ENCODE data around the gene SLC43A3. TPM values are rescaled to one million over a fixed set of nuclear protein-coding genes. Genes with fewer than 3 reads are reported as not detected.

The SLC43A3 gene
- total RNA-seq, 2 donors from 2014 or later, result 10.6 to 21.4 TPM

DNA sequence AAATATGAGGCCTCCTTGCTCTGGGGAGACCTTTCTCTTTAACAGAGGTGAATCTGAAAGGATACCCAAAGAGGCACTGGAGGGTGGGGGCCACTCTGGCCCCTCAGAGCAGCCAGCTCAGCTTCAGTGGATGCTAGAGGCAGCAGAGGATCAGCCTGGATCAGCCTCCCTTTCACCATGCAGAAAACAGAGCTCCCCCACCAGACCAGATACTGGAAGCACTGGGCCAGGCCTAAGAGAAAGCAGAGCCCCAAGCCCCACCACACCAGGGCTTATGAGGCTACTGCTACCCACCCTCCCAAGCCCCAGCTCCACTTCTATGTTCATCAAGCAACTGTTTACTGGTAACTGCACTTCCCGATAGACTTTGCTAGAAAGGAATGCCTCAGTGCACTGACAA lies 4.0 kb upstream of the SLC43A3 start:
- H3K36me3 ChIP-seq, result no peaks in the 10 kb centered on the region
- intact Hi-C loops (cut with DNase I), result no loop called here
- H3K27ac ChIP-seq, result no peak overlapping the region
- DNase-seq, result no peak
- H3K27me3 ChIP-seq, result no peaks in the 10 kb centered on the region
- no peak overlapping the region for H3K4me3 ChIP-seq
- TF ChIP-seq, protein P1, sequence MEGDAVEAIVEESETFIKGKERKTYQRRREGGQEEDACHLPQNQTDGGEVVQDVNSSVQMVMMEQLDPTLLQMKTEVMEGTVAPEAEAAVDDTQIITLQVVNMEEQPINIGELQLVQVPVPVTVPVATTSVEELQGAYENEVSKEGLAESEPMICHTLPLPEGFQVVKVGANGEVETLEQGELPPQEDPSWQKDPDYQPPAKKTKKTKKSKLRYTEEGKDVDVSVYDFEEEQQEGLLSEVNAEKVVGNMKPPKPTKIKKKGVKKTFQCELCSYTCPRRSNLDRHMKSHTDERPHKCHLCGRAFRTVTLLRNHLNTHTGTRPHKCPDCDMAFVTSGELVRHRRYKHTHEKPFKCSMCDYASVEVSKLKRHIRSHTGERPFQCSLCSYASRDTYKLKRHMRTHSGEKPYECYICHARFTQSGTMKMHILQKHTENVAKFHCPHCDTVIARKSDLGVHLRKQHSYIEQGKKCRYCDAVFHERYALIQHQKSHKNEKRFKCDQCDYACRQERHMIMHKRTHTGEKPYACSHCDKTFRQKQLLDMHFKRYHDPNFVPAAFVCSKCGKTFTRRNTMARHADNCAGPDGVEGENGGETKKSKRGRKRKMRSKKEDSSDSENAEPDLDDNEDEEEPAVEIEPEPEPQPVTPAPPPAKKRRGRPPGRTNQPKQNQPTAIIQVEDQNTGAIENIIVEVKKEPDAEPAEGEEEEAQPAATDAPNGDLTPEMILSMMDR (IDR thresholded peaks at IDR 0.05), result no peak
- H3K4me1 ChIP-seq, result peaks cover 10% of the 10 kb centered on the region
- no peaks in the 10 kb centered on the region for H3K9me3 ChIP-seq
- H3K9ac ChIP-seq (ENCODE audit: low read depth in 2 of 2, low read length in 2 of 2), result no peak overlapping the region

GRCh38 chr11:57429946-57430345 lies 3.0 kb upstream of the SLC43A3 start:
- no peaks in the 10 kb centered on the region for H3K36me3 ChIP-seq
- TF ChIP-seq, protein P1 (IDR thresholded peaks at IDR 0.05), result no peak
- no peaks in the 10 kb centered on the region for H3K27me3 ChIP-seq
- no peaks in the 10 kb centered on the region for H3K9me3 ChIP-seq
- H3K9ac ChIP-seq (ENCODE audit: low read depth in 2 of 2, low read length in 2 of 2), result no peak overlapping the region
- intact Hi-C loops (cut with DNase I), result no loop called here
- no peak overlapping the region for H3K27ac ChIP-seq
- DNase-seq, result no peak
- no peak overlapping the region for H3K4me3 ChIP-seq
- H3K4me1 ChIP-seq, result peaks cover 14% of the 10 kb centered on the region

DNA sequence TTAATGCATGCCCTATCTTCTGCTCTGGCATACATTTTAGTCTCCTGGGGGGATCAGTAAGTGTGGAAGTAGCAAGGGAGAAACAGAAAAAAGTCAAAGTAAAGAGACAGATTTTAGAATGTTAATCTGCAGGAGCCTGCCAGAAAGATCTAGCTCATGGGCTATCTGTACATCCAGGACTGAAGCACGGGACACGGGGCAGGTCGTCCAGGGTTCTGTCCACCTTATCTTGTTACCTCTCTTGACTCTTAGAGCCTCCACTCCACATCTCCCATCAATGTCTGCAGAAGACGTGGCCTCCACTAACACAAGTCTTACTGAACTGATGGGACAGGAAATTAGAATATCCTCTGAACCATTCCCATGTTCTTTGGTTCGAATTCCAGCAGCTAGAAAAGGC lies 1.7 kb upstream of the SLC43A3 start:
- Histone ChIP-seq H3K36me3 (no peaks in the 10 kb centered on the region), H3K9ac (ENCODE audit: low read depth in 2 of 2, low read length in 2 of 2) (no peak overlapping the region), H3K4me3 (no peak overlapping the region), H3K27ac (no peak overlapping the region), H3K4me1 (peaks cover 14% of the 10 kb centered on the region), H3K9me3 (no peaks in the 10 kb centered on the region), H3K27me3 (no peaks in the 10 kb centered on the region)
- DNase-seq, result no peak
- intact Hi-C loops (cut with DNase I), result no loop called here
- TF ChIP-seq, protein P1 (IDR thresholded peaks at IDR 0.05), result no peak

- H3K27ac ChIP-seq, result peak overlapping the region; percentile 73
- peak overlapping the region in 1 of 2 donors; percentile 44 for H3K9ac ChIP-seq (ENCODE audit: low read depth in 2 of 2, low read length in 2 of 2)
- intact Hi-C loops (cut with DNase I), result no loop called here
- H3K36me3 ChIP-seq, result no peaks in the 10 kb centered on the region
- no peak overlapping the region for H3K4me3 ChIP-seq
- DNase-seq, result peak; percentile 56
- H3K4me1 ChIP-seq, result peaks cover 14% of the 10 kb centered on the region
- H3K27me3 ChIP-seq, result no peaks in the 10 kb centered on the region
- TF ChIP-seq, protein P1 (IDR thresholded peaks at IDR 0.05), result no peak
- H3K9me3 ChIP-seq, result no peaks in the 10 kb centered on the region
Measured at GRCh38 chr11:57427727-57428082, 784 bp upstream of the SLC43A3 start.

GRCh38 chr11:57426439-57426928 lies 437 bp downstream of the SLC43A3 start:
- peaks cover 14% of the 10 kb centered on the region for H3K4me1 ChIP-seq
- TF ChIP-seq, protein P1 (IDR thresholded peaks at IDR 0.05), result no peak
- peak overlapping the region; percentile 47 for H3K4me3 ChIP-seq
- no peaks in the 10 kb centered on the region for H3K36me3 ChIP-seq
- H3K27me3 ChIP-seq, result no peaks in the 10 kb centered on the region
- peak overlapping the region; percentile 44 to 74 for H3K9ac ChIP-seq (ENCODE audit: low read depth in 2 of 2, low read length in 2 of 2)
- H3K27ac ChIP-seq, result peak overlapping the region; percentile 73
- intact Hi-C loops (cut with DNase I), result no loop called here
- H3K9me3 ChIP-seq, result no peaks in the 10 kb centered on the region
- no peak for DNase-seq
